IPS-NIHi7 (cell line): Measurements from ENCODE around the gene HS6ST2.

Source experiments
- DNase-seq: peaks from one replicate; pipeline ENCODE4 v3.0.0; 2012; ENCODE audit warnings: mixed read lengths; ENCODE audit errors: extremely low spot score

Gene HS6ST2

GRCh38 chrX:132676561-132677186, 281.8 kb downstream of the HS6ST2 start:
- DNase-seq: peak; percentile 53

DNA sequence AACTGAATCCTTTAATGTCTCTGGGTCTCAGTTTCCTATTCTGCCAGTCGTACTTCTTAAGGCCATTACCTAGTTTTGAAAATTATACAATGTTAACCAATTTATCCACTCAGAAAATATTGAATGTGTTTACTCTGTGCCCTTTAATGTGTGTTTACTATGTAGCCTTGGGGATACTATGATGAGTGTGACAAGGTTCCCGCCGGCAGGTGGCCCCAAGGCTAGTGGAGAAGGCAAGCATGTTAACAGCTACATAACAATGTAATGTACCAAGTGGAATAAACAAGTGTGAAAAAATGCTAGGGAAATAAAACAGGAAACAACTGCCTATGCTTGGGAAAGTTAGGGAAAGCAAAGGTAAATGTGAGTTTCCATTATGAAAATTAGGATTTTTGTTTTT, 282.3 kb downstream of the HS6ST2 start:
- no peak for DNase-seq

DNA sequence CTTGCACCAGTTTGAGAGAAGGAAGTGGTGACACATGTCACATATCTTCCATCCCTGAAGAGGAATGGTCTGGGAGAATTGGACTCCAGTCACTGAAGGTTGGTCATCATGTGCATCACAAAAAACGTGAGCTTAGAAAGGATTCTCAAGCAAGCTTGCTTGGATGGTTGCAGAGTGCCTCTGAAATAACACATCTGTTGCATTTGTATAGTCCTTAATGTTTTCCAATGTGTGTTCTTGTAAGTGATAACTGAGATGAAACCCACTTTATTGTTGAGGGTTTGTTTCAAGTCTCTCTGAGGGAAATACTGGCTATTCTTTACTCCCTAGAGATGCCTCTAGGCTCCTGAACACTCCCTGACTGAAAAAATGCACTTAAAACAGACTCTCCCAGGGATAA, 285.1 kb downstream of the HS6ST2 start:
- DNase-seq: no peak

GRCh38 chrX:132671229-132671641, 287.2 kb downstream of the HS6ST2 start:
- DNase-seq: peak; percentile 69

DNA sequence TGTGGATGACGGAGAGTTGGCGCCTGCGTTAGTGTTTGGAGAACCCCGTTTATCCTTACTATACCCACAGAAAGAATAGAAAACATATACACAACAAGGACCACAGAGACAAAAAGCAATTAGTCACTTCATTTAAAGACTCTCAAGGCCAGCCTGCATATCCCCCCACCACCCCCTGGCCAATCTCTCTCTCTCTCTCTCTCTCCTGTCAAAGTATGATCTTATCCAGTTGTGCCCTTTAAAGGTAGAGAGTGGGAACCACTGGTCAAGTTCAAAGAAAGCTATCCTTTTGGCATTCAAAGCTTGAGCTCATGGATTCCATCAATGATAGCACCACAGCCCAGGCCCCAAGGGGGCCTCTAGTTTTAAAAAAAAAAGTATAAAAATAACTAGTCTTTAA, 289.3 kb downstream of the HS6ST2 start:
- no peak for DNase-seq

GRCh38 chrX:132668178-132668577, 290.3 kb downstream of the HS6ST2 start:
- no peak for DNase-seq

- no peak for DNase-seq
These were observed 292.8 kb downstream of the HS6ST2 start for GRCh38 chrX:132665676-132666075.

DNA sequence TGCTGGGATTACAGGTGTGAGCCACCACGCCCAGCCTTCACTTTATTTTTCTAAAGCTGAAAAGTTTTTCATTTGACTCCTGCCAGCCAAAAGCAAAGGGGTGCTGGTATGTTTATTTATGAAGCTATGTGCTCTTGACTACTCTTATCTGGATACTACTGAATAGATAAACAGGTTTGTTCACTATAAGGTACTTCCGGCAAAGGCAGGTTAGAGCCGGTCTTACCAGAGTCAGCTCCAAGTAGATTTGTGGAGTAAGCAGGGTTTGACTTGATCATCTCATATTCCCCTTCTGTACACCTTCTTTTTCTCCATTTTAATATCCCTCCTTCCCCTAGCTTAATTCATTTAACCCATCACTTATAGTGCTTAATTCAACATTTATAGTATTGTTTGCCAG, 294.2 kb downstream of the HS6ST2 start:
- DNase-seq: no peak

DNA sequence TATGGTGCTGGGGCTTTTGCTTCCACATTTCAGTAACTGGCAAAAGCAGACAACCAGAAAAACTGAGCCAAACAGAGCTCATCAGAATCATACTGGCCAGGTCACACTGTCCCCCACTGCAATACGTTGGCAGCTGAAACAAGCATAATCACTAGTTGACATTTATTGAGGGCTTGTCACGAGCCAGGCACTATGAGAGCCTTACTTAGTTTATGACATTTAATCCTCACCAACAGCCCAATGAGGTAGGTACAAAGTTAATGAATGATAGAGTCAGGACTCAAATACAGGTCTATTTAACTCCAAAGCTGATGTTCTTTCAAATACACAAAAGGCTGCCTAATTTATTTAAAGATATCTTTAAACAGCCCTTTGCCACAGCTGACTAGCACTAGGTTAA, 295.6 kb downstream of the HS6ST2 start:
- no peak for DNase-seq

DNA sequence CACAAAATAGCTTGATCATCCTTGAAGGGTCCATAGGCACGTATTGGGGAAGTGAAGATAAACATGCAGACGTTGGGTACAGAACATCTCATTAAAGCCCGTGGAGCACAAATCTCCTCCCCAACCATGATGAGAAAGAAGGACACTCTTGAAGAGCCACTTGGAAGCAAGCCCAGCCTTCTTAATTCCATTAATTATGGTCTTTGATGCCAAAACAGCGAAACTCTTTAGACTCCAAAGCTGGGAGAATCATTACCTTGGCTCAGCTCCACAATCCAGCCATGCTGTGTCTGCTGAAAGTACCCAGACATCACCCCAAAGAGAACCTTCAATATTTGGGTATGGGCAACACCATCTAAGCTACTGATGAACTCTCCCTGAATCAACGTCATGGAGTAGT, 300.6 kb downstream of the HS6ST2 start:
- no peak for DNase-seq

- DNase-seq: no peak
These were observed 305.6 kb downstream of the HS6ST2 start for GRCh38 chrX:132652871-132653270.

DNA sequence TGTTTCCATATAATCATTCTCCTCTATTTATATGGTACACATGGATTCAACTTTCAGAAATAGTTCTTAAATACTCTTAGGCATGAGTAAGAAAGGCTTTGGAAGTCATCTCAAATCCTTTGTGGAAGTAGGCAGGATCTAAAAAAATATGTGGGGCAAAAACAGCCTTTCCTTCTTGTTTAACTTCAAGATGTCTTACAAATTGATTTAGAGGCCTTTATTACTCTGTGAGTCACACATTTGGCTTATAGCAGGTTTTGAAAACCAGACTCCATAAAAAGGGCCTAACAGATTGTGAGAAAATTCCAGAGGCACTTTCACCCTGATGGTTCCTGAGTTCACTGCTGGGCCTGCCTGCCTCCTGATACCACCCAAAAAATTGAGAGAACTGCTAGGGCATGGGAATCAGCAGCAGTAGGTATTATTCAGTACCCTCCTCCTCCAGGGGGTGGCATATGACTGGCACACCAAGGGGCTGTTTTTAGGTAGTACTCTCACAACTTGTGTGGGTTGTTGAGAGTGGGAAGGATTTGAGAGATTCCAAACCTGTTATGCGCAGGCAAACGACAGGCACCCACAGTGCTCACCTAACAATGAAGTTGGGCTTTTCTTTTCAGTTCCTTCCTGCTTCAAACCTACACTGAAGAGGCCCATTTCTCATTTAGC, 306.9 kb downstream of the HS6ST2 start:
- peak; percentile 51 for DNase-seq

DNA sequence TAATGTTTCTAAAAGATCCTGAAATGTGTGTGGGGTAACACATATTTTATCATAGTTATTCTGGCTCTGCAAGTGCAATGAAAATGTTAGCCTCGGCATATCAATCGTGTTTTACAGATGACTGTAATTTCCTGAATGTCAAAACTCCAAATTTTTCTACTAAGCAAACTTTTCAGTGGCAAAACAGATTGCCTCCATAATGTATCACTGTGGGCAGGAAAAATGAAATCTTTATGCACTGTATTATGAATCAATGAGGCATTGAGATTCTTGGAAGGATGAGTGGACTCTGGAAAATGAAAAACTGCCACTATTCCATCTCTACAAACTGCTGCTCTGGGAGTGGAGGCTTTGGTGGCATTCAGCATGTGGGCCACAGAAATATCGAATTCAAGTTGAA, 309.5 kb downstream of the HS6ST2 start:
- DNase-seq: no peak

GRCh38 chrX:132639446-132639845, 319.0 kb downstream of the HS6ST2 start:
- no peak for DNase-seq

DNA sequence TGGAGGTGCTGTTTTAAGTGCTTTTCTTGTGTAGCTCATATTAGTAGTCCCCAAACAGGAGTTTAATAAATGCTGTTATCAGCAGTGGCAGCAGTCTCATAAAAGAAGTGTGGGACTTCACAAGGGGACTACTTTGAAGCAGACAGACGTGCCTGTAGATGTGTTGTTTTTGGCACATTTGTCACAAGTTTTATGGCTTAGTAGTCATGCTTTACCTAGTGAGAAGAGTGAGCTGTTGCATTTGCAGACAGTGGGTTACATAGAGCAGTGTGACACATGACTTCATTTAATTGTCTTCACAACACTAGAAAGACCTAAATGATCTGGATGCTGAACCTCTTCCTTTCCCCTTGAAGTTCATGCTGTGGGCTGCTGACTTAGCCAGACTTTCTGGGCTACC, 320.1 kb downstream of the HS6ST2 start:
- no peak for DNase-seq

- no peak for DNase-seq
These were observed 322.3 kb downstream of the HS6ST2 start for GRCh38 chrX:132636080-132636479.

DNA sequence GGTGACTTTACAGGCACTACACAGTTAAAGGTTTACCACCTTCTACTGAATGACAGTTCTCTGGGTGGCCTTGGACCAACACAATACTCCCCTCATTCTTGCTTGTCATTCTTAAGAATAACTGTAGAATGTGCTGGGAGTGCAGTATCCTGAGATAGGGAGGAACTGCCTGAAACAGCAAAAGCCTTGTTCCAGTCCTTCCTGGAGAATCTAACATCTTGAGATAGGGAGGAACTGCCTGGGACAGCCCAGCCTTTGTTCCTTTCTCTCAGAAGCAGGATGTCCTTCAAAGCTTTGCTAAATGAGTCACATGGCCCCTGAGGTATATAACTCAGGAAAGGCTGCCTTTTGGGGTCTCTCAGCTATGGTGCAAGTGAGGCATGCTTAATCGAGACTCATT, 323.9 kb downstream of the HS6ST2 start:
- no peak for DNase-seq

- peak; percentile 63 for DNase-seq
These were observed 326.7 kb downstream of the HS6ST2 start for GRCh38 chrX:132631579-132632232.

GRCh38 chrX:132624466-132624865, 334.0 kb downstream of the HS6ST2 start:
- DNase-seq: no peak

DNA sequence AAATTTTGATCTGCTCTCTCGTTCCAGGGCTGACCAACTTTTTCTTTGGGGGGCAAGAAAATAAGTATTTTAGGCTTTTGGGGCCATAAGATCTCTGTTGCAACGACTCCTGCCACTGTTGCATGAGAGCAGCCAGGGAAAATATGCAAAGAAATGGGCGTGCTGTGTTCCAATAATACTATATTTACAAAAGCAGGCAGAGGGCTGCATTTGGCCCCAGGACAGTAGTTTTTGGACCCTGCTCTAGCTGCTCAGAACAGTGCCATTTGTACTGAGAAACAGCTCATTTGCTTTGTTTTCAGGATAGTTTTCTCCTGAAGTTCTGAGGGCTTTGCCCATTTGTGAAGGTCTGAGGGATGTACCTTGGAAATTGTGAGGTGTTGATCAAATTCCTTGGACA, 334.5 kb downstream of the HS6ST2 start:
- no peak for DNase-seq

DNA sequence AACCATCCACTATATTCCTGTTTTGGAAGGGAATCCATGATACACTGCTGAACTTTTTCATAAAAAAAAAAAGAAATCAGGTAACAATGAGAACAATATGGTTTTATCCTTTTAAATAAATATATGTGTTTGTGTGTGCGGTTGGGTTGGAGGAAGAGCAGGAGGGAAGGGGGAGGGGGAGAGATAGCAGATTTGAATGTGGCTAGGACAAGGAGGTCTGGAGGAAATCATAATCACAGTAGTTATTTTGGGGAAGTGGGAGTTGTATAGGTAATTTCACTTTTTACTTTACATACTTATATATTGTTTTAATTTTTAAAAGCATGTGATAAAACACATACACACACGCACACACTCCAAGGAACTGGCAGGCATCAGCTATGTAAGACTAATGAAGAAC, 335.1 kb downstream of the HS6ST2 start:
- no peak for DNase-seq

GRCh38 chrX:132622130-132622529, 336.3 kb downstream of the HS6ST2 start:
- DNase-seq: peak; percentile 29

DNA sequence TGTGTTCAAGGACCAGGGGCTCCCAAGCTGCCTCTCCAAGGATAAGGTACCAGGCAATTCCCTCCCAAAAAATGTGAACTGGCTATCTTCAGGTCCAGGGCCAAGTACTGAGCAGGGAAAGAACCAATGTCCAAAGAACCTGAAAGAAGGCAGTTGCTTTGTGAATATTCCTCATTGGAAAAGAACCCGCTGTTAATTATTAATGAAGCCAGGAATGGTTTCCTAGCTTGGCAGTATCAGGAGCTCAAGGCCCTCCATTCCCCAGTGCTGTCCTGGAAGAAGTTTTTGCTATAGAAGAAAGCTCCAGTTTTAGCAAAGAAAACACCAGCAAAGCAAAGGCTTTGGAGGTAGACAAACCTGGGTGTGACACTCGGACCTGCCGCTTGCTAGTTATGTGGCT, 339.6 kb downstream of the HS6ST2 start:
- no peak for DNase-seq
